Pons (tissue), 1 donor: ENCODE results near the gene SURF1.
A peak's percentile ranks its signal among the peaks of the same experiment; 100 is the strongest.
"Not testable (repeated sequence)": the region's sequence is repeated elsewhere in the genome, so short reads cannot be mapped to it uniquely, and the experiment has no call there.

Experiments
- DNase-seq: peaks from one replicate; pipeline ENCODE4 v3.0.0-alpha.2; 2016; ENCODE audit warnings: low spot score

SURF1 gene, protein sequence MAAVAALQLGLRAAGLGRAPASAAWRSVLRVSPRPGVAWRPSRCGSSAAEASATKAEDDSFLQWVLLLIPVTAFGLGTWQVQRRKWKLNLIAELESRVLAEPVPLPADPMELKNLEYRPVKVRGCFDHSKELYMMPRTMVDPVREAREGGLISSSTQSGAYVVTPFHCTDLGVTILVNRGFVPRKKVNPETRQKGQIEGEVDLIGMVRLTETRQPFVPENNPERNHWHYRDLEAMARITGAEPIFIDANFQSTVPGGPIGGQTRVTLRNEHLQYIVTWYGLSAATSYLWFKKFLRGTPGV

DNA sequence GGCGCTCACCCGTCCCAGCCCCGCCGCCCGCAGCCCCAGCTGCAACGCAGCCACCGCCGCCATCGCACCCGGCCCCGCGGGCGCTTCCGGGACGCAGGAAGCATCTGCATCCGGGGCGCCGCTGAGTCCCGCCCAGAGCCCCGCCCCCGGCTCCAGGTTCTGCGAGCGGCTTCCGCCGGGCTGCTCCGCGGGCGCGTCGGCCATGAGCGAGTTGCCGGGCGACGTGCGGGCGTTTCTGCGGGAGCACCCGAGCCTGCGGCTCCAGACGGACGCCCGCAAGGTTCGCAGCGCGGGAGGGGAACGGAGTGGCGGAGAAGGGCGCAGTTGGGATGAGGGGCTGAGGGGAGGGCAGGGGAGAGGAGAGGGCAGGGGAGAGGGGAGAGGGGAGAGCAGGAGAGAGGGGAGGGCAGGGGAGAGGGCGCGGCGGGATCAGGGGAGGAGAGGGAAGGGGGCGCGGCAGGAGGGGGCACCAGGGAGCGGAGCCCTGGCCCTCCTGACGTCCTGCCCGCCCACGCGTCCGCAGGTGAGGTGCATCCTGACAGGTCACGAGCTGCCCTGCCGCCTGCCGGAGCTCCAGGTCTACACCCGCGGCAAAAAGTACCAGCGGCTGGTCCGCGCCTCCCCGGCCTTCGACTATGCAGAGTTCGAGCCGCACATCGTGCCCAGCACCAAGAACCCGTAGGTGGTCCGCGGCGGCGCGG lies at the start of gene SURF1, which contains the start of gene SURF2:
SURF1 (minus strand) TSS at position 97 of the 701 bp plus-strand sequence; CDS start at position 63, 34 bp downstream.
SURF2 (plus strand) TSS at position 160 of the 701 bp plus-strand sequence; CDS start at position 203, 43 bp downstream.
- DNase-seq = peak; percentile 59

DNA sequence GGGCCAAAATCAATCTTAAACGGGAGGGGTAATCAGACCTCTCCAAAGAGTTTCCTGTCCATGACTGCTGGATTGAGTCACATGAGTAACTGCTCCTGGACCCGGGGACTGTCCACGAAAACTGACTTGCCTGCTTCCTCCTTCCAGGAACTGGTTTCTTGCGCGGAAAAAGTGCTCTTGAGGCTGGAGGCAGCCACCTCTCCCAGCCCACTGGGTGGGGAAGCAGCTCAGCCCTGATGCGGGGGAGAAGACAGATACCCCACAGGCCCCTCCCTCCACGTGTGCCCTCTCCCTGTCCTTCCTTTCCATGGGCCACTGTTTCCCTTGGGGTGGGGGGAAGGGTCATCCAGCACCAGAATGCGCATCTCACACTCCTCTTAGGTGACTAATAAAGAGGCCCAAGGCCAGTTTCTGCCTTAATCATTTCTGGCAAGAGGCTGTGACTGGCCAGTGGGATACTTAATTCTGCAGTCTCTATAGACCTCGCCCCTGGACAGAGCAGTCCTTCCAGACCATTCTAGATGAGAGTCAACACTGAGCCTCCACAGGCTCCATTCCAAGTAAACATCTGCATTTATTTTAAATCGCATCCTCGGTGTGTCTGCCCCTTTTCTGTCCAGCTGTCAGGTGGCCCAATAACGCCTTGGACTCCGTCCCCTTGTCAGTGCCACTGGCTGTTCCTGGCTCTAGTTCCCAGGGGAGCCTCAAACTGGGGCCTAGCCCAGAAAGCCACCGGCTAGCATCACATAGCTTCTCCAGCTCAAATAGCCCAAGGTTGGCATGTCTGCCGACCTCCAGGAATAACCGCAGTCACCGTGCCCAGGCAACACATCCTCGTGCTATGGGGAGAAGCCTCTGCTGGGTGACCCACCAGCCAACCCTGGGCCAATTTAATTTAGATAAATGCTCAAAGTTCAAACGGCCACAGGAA lies 49.5 kb upstream of the SURF1 start:
- DNase-seq = no peak

DNA sequence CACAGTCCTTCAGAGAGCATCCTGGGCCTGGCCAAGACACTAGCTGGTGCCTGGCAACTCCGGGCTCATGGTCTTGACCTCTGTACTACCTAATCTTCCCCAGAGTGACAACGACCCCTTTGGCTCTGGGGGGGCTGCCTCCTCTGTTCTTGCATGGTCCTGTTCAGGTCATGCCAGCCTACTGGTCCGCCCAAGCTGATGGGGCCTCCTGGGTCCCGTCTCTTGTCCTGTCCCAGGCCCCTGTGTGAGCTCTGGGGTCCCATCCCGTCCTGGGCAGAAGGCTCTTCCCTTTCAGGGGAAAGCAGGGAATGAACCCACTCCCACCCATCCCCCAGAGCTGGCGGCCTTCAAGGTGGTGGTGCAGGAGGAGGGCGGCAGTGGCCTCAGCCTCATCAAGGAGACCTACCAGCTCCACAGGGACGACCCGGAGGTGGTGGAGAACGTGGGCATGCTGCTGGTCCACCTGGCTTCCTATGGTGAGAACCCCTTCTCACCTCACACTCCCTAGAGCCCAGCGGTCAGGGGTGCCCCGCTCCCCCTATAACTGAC lies 48.2 kb upstream of the SURF1 start:
- no peak for DNase-seq

DNA sequence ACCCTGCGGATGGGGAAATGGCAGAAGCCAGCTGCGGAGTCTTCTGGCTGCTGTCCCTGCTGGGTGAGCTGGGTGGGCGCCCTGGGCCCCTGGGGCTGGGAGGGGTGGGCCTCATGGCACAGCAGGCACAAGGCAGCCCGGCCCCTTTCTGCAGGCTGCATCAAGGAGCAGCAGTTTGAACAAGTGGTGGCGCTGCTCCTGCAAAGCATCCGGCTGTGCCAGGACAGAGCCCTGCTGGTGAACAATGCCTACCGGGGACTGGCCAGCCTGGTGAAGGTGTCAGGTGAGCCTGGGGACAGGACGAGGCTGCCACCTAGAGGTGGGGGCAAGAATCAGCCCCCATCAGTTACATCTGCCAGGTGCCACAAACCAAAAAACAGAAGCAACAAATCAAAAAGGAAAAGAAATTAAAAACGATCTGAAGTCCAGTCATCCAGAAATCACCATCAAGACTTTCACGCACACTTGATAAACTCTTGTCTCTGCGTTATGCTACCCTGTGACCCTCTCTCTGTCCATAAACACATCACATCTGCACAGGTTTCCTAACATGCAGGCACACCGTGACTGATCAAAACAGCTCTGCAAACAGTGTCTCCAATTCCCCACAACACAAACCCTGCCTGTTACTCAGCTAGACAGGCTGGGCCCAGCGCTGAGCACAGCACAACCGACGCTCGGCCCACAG lies 47.6 kb upstream of the SURF1 start:
- DNase-seq = no peak

DNA sequence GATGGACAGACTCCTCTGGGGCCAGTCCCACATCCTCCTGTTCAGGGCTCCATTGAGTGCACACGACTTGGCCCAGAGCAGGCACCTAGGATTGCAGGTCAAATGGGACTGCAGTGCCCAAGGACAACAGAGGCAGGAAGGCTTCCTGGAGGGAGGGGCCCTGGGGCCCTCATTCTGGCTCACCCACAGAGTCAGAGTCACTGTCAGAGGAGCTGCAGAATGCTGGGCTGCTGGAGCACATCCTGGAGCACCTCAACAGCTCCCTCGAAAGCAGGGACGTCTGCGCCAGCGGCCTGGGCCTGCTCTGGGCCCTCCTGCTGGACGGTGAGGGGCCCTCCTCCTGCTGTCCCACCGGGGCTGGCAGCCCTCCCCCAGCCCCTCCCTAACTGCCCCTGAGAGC lies 46.4 kb upstream of the SURF1 start:
- no peak for DNase-seq

DNA sequence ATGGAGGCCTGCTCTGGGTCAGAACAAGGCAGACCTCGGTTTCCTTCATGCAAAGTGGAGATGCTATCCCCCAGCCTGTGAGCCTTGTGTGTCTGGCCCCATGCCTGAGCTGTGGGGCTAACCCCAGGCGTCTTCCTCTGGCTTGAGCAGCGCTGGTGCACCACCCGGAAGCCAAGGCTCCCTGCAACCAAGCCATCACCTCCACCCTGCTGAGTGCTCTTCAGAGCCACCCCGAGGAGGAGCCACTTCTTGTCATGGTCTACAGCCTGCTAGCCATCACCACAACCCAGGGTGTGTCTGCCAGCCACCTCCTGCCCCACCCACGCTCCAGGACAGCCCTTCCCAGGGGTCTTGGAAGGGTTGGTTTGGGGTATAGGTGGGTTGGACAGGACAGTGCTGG lies 45.3 kb upstream of the SURF1 start:
- no peak for DNase-seq

DNA sequence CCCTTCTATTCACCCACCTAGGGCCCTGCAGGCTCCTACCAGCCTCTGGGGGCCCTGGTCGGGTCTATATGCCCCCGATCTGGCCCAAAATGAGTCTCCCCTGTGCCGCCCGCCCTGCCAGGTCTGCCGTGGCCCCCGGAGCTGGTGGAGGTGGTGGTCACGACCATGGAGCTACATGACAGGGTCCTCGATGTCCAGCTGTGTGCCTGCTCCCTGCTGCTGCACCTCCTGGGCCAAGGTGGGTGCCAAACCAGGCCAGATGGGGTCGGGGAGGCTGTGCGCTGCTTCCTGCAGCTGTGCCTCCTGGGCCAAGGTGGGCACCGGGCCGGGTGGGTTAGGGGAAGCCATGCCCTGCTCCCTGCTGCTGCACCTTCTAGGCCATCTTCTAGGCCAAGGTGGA lies 44.0 kb upstream of the SURF1 start:
- no peak for DNase-seq

DNA sequence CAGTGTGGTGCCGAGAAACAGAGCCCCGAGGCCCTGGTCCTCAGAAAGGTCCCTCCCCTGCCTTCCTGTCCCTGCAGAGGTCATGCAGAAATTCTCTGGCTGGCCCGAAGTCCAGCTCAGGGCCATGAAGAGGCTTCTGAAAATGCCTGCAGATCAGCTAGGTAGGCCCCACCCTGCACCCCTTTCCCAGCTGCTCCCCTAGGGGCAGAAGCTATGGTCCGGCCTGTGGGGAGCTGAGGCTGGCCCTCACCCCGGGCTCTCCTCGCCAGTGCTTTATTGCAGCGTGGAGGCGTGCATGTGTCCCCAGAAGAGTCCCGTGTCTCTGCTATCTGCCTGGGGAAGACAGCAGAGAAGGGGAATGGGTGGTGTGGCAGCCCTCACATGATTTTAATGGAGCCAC lies 41.6 kb upstream of the SURF1 start:
- DNase-seq = no peak

DNA sequence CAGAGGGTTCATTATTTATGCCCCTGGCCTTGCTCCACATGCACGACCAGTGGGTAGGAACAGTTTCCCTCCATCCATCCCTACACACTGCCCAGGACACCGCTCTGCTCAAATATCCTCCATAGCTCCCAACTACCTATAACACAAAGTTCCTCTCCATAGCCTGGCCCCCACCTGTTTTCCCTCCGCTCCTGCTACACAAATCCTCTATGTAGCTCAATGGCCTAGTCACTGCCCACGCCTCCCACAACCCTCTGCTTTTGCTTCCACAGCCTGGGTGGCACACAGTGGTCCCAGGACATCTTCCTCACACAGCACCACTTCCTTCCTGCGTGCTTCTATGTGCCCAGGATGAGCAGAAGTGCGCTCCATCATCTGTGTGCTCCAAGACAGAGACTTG lies 41.1 kb upstream of the SURF1 start:
- no peak for DNase-seq

DNA sequence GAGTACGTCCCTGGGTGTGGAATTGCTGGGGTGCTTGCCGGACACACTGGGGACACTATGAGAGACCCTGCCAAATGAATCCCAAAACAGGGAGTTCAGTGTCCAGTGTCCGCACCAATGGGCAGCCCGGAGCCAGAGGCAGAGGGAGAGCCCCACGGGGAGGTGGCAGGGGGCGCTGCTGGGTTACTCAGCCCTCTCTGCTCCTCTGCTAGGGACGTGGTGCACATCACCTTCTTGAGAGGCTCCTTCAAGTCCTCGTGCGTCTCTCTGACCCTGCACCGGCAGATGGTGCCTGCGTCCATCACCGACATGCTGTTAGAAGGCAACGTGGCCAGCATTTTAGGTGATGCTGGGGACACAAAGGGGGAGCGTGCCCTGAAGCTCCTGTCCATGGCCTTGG lies 40.7 kb upstream of the SURF1 start:
- DNase-seq = no peak

DNA sequence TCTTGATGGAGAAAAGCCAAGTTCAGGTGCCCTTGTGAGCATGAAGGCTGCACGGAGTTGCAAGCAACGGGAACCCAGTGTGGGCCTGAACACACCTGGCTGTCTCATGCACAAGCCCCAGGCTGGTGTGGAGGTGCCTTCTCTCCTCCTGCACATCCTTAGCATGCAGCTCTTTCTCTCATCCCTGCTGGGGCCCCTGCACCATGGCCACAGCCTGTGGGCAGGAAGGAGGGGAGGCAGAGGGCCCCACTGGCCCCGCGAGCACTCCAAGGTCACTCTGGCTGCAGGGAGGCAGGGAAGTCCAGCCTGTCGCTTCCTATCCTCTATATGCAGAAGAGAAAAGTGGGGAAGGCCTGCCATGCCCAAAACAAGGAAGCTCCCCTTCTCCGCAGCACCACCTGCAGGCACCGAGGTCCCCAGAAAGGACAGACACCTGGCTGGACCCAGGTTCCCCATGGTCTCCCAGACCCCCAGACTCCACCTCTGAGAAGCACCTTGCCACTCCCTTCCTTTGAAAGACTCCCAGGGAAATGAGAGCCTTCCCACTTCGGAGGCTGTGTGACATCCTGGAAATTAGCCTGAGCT lies 38.5 kb upstream of the SURF1 start:
- DNase-seq = no peak

DNA sequence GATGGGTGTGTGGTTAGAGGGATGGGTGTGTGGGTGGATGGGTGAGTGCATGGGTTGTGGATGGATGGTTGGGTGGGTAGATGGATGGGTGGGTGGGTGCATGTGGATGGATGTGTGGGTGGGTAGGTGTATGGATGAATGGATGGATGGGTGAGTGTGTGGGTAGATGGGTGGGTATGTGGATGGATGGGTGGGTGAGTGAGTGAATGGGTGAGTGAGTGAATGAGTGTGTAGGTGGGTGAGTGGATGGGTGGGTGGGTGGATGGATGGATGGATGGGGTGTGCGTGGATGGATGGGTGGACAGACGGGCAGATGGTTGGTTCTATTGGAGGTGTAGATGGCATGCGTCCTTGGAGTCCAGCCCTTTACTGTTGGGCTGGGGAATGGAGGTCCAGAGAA lies 37.1 kb upstream of the SURF1 start:
- no peak for DNase-seq

DNA sequence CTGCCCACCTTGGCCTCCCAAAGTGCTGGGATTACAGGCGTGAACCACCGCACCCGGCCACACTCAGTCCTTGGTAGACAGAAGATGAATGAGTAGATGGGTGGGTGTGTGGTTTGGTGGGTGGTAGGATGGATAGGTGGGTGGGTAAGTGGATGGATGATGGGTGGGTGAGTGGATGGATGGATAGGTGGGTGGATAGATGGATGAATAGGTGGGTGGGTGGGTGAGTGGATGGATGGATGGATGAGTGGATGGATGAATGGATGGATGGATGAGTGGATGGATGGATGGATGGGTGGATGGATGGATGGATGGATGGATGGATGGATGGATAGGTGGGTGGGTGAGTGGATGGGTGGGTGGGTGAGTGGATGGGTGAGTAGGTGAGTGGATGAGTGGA lies 36.0 kb upstream of the SURF1 start:
- DNase-seq = not testable (repeated sequence)

DNA sequence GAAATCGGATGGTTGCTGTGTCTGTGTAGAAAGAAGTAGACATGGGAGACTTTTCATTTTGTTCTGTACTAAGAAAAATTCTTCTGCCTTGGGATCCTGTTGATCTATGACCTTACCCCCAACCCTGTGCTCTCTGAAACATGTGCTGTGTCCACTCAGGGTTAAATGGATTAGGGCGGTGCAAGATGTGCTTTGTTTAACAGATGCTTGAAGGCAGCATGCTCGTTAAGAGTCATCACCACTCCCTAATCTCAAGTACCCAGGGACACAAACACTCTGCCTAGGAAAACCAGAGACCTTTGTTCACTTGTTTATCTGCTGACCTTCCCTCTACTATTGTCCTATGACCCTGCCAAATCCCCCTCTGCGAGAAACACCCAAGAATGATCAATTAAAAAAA lies 35.2 kb upstream of the SURF1 start:
- not testable (repeated sequence) for DNase-seq

DNA sequence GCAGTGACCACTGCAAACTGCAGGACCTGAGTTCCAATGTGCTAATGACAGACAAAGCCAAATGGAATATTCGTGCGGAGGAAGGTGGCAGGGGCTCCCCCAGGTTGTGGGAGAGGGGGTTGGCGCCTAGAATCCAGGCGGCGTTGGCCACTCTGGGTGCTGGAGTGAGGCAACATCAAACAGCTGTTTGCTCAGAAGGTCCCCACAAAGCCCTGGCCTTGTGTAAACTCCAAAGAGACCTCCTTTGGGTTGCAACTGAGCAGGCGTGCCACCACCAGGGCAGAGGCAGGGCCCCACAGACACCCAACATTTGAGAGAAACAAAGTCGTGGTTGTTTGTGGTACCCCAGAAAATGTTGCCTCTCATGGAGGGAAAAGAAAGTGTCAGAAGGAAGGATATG lies 34.4 kb upstream of the SURF1 start:
- no peak for DNase-seq

DNA sequence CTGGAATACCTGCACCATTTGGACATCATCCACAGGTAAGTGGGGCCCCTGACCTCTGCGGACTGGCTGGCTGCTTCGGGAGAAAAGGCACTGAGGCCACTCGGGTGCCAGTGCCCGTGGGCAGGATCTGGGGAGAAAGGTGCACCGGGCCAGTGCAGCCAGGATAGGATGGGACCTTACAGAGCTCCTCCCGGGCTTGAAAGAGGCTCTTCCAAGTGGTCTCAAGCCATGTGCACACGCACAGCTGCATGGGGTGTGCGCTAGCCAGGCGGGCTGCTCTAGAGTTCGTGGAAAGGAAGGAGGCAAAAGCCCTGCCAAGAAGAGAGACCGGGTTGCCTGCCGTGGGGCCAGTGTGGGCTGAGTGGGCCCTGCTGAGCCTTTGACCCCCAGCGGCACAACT lies 33.3 kb upstream of the SURF1 start:
- no peak for DNase-seq

DNA sequence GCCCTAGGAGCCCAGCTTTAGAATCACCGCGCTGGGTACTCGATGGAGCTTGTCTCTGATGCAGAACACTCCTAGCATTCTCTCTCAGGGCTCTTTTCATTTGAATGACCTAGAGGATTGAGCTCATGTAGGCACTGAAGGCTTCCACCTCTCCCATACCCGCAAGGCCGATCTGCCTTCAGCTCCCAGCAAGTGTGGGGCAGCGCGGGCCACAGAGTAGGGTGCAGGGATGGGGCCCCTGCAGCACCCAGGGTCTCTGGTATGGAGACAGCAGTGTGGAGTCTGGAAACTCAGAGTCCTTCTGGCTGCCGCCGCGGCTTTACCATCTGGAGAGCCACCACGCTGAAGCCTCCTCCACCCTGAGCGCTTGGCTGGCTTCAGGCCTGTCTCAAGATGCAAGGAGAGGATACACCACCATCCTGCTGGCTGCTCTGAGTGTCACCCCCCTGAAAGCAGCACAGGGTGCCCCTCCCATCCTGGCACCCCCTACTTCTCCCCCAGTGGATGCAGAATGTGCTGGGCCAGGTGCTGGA lies 32.8 kb upstream of the SURF1 start:
- DNase-seq = no peak

DNA sequence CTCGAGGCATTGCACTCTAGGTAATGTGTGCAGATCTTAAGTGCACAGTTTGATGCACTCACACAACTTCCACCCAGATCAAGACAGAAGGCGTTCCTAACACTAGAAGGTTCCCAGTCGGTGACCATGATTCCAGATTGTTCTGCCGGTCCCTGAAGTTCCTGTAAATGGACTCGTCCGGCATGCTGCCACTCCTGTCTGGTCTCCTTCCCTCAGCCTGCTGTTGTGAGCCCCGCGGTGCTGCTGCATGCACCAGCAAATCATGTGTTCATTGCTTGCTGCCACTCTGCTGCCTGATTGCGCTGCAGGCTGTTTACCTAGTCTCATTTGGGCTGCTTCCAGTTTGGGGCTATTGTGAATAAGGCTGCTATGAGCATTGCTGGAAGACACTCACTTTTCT lies 31.4 kb upstream of the SURF1 start:
- DNase-seq = no peak

DNA sequence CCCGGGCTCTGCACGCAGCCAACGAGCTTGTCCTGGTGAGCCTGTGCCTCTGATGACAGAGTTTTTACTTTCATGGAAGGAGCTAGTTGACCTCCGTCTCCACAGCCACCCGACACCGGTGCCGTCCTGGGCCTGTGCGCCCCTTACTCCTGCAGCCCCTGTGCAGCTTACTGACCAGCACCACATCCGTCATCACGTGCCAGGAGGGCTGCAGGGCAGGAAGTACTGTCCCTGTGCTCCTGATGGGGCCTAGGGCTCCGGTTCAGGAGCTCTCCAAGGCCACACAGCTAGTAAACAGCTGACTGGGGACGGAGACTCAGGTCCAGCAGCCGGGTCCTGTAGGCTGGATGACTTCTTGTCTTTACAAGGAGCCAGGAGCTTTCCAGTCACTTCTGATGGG lies 30.1 kb upstream of the SURF1 start:
- DNase-seq = no peak

DNA sequence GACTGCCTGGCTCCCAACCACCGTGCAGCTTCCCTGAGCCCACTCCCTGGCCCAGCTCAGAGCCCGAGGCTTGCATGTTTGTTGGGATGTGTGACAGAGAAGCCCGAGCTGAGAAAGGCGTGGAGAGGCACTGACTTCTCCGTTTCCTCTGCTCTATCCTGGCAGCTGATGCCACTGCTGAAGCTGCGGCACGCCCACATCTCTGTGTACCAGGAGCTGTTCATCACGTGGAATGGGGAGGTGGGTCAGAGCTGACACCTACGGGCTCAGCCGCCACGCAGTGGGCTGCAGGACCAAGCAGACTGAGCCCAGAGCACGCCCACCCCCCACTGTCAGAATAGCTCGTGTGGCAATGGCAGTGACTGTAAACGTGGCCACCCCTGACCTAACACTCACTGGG lies 29.2 kb upstream of the SURF1 start:
- DNase-seq = no peak

DNA sequence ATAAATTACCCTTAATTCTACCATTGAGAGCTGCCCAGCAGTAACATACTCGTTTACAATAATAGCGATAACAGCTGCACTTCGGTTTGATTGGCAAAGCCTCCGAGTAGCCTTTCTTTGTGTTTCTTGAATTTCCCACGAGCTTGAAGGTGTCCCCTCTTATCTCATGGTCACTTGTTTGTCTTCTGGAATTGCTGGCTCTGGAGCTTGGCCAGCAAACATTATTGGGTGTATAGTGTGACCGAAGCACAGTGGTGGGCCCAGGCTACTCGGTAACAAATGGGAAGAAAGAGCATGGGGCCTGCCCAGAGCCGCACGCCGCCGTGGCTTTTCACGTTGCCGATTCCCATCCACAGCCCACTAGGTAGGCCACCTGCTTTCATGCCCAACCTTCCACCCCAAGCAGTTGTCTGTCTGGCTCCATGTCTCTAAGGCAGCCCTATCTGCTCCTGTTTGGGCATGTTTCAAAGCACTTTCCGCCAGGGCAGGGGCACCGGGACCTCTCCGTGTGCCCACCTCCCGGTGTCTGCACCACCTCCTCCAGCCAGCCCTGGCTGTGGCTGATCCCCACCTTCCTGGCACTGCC lies 28.5 kb upstream of the SURF1 start:
- DNase-seq = no peak
